ENCODE results near the gene FBLN2. TPM values are rescaled to one million over a fixed set of nuclear protein-coding genes. Genes with fewer than 3 reads are reported as not detected.

FBLN2 gene
- polyA plus RNA-seq, 3 donors: 0.08 TPM; not detected in 2

- H3K4me1 Mint-ChIP-seq: no peaks in the 10 kb centered on the region
Observed at GRCh38 chr3:13619661-13620230, 70.8 kb downstream of the FBLN2 start.

DNA sequence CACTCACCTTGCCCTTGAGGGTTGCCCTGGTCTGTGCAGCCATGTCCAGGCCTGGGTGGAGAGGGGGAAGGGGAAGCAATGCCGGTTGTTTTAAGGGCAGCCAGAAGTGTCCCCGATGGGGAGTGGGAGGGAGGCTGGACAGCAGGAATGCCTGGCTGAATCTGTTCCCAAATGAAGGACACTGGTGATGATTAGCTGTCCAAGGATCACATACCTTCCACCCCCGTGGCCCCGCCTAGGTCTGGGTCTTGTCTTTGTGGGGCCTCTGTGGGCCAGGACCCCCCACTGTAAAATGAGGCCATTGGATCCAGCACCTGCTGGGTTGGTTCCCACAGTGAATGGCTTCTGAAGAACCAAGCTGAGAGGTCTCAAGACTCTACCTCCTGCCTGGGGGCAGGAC lies 71.4 kb downstream of the FBLN2 start:
- no peak overlapping the region for H3K4me2 ChIP-seq (replicated peaks; ENCODE audit: extremely low read depth, low read length, poor library complexity, severe bottlenecking)
- DNase-seq: no peak
- Mint-ChIP-seq H3K36me3 (no peaks in the 10 kb centered on the region), H3K9me3 (peaks cover 0 to 4% (median 0%) of the 10 kb centered on the region in 7 donors), H3K27me3 (ENCODE audit: low read depth in 3 of 3) (peaks cover 0 to 8% (median 0%) of the 10 kb centered on the region in 3 donors), H3K27ac (no peak overlapping the region), H3K4me1 (no peaks in the 10 kb centered on the region), H3K4me3 (no peak overlapping the region)
- intact Hi-C loops (cut with micrococcal nuclease): no loop called here
- H3K27ac ChIP-seq (ENCODE audit: low read depth in 1 of 2, low read length in 2 of 2): no peak overlapping the region
- H3K9me3 ChIP-seq (replicated peaks in 1 of 2; ENCODE audit: control insufficient read depth in 1 of 2, insufficient read depth in 1 of 2, low read length in 2 of 2): no peaks in the 10 kb centered on the region
- 100% methylated on average over 4 of the region's 4 CpGs for WGBS (ENCODE audit: insufficient coverage)
- TF ChIP-seq, protein P1, sequence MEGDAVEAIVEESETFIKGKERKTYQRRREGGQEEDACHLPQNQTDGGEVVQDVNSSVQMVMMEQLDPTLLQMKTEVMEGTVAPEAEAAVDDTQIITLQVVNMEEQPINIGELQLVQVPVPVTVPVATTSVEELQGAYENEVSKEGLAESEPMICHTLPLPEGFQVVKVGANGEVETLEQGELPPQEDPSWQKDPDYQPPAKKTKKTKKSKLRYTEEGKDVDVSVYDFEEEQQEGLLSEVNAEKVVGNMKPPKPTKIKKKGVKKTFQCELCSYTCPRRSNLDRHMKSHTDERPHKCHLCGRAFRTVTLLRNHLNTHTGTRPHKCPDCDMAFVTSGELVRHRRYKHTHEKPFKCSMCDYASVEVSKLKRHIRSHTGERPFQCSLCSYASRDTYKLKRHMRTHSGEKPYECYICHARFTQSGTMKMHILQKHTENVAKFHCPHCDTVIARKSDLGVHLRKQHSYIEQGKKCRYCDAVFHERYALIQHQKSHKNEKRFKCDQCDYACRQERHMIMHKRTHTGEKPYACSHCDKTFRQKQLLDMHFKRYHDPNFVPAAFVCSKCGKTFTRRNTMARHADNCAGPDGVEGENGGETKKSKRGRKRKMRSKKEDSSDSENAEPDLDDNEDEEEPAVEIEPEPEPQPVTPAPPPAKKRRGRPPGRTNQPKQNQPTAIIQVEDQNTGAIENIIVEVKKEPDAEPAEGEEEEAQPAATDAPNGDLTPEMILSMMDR (IDR thresholded peaks at IDR 0.05): no peak
- H3K27me3 ChIP-seq (ENCODE audit: control insufficient read depth in 2 of 2, insufficient read depth in 2 of 2, low read length in 2 of 2): no peaks in the 10 kb centered on the region
- H3K36me3 ChIP-seq (replicated peaks in 1 of 2; ENCODE audit: control insufficient read depth in 1 of 2, insufficient read depth in 2 of 2, low read length in 2 of 2): no peaks in the 10 kb centered on the region
- no peaks in the 10 kb centered on the region for H3K79me2 ChIP-seq (ENCODE audit: insufficient read depth, low read length)
- H3K4me3 ChIP-seq (replicated peaks in 1 of 3; ENCODE audit: low read depth in 2 of 3, low read length in 3 of 3): no peak overlapping the region
- no peak overlapping the region for H3K9ac ChIP-seq (ENCODE audit: insufficient read depth, low read length, poor library complexity, severe bottlenecking)
- no peak overlapping the region for H2AFZ ChIP-seq (ENCODE audit: insufficient read depth, low read depth, low read length, poor library complexity, severe bottlenecking)
- H3K4me1 ChIP-seq (ENCODE audit: control insufficient read depth in 1 of 2, insufficient read depth in 2 of 2, low read length in 2 of 2): no peaks in the 10 kb centered on the region
- no peaks in the 10 kb centered on the region for H4K20me1 ChIP-seq (ENCODE audit: insufficient read depth, low read length)

More at GRCh38 chr3:13619661-13620230, 70.8 kb downstream of the FBLN2 start:
- Histone ChIP-seq H3K9me3 (replicated peaks in 1 of 2; ENCODE audit: control insufficient read depth in 1 of 2, insufficient read depth in 1 of 2, low read length in 2 of 2) (no peaks in the 10 kb centered on the region), H4K20me1 (ENCODE audit: insufficient read depth, low read length) (no peaks in the 10 kb centered on the region), H3K4me3 (replicated peaks in 1 of 3; ENCODE audit: low read depth in 2 of 3, low read length in 3 of 3) (no peak overlapping the region), H3K9ac (ENCODE audit: insufficient read depth, low read length, poor library complexity, severe bottlenecking) (no peak overlapping the region), H3K79me2 (ENCODE audit: insufficient read depth, low read length) (no peaks in the 10 kb centered on the region), H3K27ac (ENCODE audit: low read depth in 1 of 2, low read length in 2 of 2) (no peak overlapping the region), H3K4me1 (ENCODE audit: control insufficient read depth in 1 of 2, insufficient read depth in 2 of 2, low read length in 2 of 2) (no peaks in the 10 kb centered on the region), H3K36me3 (replicated peaks in 1 of 2; ENCODE audit: control insufficient read depth in 1 of 2, insufficient read depth in 2 of 2, low read length in 2 of 2) (no peaks in the 10 kb centered on the region), H3K4me2 (replicated peaks; ENCODE audit: extremely low read depth, low read length, poor library complexity, severe bottlenecking) (no peak overlapping the region), H3K27me3 (ENCODE audit: control insufficient read depth in 2 of 2, insufficient read depth in 2 of 2, low read length in 2 of 2) (no peaks in the 10 kb centered on the region), H2AFZ (ENCODE audit: insufficient read depth, low read depth, low read length, poor library complexity, severe bottlenecking) (no peak overlapping the region)
- Mint-ChIP-seq H3K4me3 (no peak overlapping the region), H3K36me3 (no peaks in the 10 kb centered on the region), H3K27me3 (ENCODE audit: low read depth in 3 of 3) (peaks cover 0 to 8% (median 0%) of the 10 kb centered on the region in 3 donors), H3K9me3 (peaks cover 0 to 4% (median 0%) of the 10 kb centered on the region in 7 donors), H3K27ac (no peak overlapping the region)
- intact Hi-C loops (cut with micrococcal nuclease): no loop called here
- TF ChIP-seq, protein P1 (IDR thresholded peaks at IDR 0.05): no peak
- DNase-seq: no peak
- 89% methylated on average over 11 of the region's 13 CpGs for WGBS (ENCODE audit: insufficient coverage)

Measured in CD14-positive monocyte (primary cell).